ENCODE results near the gene RSPH1.

Gene RSPH1

GRCh38 chr21:42527127-42527488 lies 31.1 kb upstream of the RSPH1 start:
- no peak for TF ChIP-seq PATZ1 (CRISPR knock-in tag; IDR thresholded peaks at IDR 0.05; ENCODE audit: borderline replicate concordance)
- no peak for ATAC-seq

GRCh38 chr21:42526379-42526727 lies 30.3 kb upstream of the RSPH1 start:
- TF ChIP-seq ESRRG (CRISPR knock-in tag; IDR thresholded peaks at IDR 0.05) (no peak), TCF4 (CRISPR knock-in tag; IDR thresholded peaks at IDR 0.05; ENCODE audit: borderline replicate concordance) (no peak), ZFP30 (CRISPR knock-in tag; IDR thresholded peaks at IDR 0.05) (no peak), POU6F1 (CRISPR knock-in tag; IDR thresholded peaks at IDR 0.05; ENCODE audit: borderline replicate concordance, low read depth) (no peak), TOX (CRISPR knock-in tag; IDR thresholded peaks at IDR 0.05; ENCODE audit: borderline replicate concordance) (no peak), BACH2 (CRISPR knock-in tag; IDR thresholded peaks at IDR 0.05; ENCODE audit: borderline replicate concordance) (no peak), CSRNP3 (CRISPR knock-in tag; IDR thresholded peaks at IDR 0.05) (no peak), OSR1 (CRISPR knock-in tag; IDR thresholded peaks at IDR 0.05) (no peak), ISL1 (CRISPR knock-in tag; IDR thresholded peaks at IDR 0.05) (no peak), CREB5 (CRISPR knock-in tag; IDR thresholded peaks at IDR 0.05; ENCODE audit: low read depth) (no peak), RARB (CRISPR knock-in tag; IDR thresholded peaks at IDR 0.05) (no peak), ZC3H10 (CRISPR knock-in tag; IDR thresholded peaks at IDR 0.05) (no peak), PATZ1 (CRISPR knock-in tag; IDR thresholded peaks at IDR 0.05; ENCODE audit: borderline replicate concordance) (no peak), ZNF8 (CRISPR knock-in tag; IDR thresholded peaks at IDR 0.05) (no peak), ZNF565 (CRISPR knock-in tag; conservative IDR thresholded peaks at IDR 0.05; ENCODE audit: low read depth) (no peak), PPARA (CRISPR knock-in tag; IDR thresholded peaks at IDR 0.05; ENCODE audit: borderline replicate concordance) (no peak), ZFP3 (CRISPR knock-in tag; IDR thresholded peaks at IDR 0.05) (no peak), CSDC2 (CRISPR knock-in tag; IDR thresholded peaks at IDR 0.05) (no peak), TSHZ2 (CRISPR knock-in tag; IDR thresholded peaks at IDR 0.05) (no peak)

GRCh38 chr21:42525676-42526378 lies 29.8 kb upstream of the RSPH1 start:
- no peak for ATAC-seq
- TF ChIP-seq ISL1 (CRISPR knock-in tag; IDR thresholded peaks at IDR 0.05) (no peak), TSHZ2 (CRISPR knock-in tag; IDR thresholded peaks at IDR 0.05) (no peak), ZNF70 (CRISPR knock-in tag; IDR thresholded peaks at IDR 0.05) (no peak), ZFP30 (CRISPR knock-in tag; IDR thresholded peaks at IDR 0.05) (no peak), ZNF565 (CRISPR knock-in tag; conservative IDR thresholded peaks at IDR 0.05; ENCODE audit: low read depth) (no peak), ESRRG (CRISPR knock-in tag; IDR thresholded peaks at IDR 0.05) (no peak), ARNTL (CRISPR knock-in tag; IDR thresholded peaks at IDR 0.05; ENCODE audit: borderline replicate concordance, low read depth) (no peak), ZC3H10 (CRISPR knock-in tag; IDR thresholded peaks at IDR 0.05) (no peak), TCF4 (CRISPR knock-in tag; IDR thresholded peaks at IDR 0.05; ENCODE audit: borderline replicate concordance) (no peak), BACH2 (CRISPR knock-in tag; IDR thresholded peaks at IDR 0.05; ENCODE audit: borderline replicate concordance) (no peak)

More at GRCh38 chr21:42526379-42526727, 30.3 kb upstream of the RSPH1 start:
- ATAC-seq = no peak
